SW480 (cell line): ENCODE data around the gene GIPC1.

ENCODE experiments used
- DNase-seq: peaks from one replicate; pipeline ENCODE4 v3.0.0-alpha.2; 2016; ENCODE audit warnings: low spot score

GIPC1 gene

DNA sequence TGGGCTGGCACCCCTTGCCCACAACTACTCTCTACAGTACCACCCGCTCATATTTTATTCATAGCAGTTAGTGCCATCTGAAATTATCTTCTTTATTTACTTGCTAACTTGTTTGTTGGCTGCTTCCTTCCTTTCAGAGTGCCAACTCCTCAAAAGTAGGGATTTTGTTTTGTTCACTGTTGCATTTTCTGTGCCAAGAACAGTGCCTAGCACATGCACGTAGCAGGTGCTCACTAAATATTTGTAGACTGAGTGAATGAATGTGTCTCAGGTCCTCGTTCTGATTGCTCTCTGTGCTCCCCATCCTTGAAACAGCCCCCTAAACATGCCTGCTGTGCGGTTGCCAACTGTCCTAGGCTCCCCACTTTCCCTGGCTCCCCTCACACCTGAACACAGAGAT is 1.5 kb downstream of the GIPC1 start:
- no peak for DNase-seq

DNA sequence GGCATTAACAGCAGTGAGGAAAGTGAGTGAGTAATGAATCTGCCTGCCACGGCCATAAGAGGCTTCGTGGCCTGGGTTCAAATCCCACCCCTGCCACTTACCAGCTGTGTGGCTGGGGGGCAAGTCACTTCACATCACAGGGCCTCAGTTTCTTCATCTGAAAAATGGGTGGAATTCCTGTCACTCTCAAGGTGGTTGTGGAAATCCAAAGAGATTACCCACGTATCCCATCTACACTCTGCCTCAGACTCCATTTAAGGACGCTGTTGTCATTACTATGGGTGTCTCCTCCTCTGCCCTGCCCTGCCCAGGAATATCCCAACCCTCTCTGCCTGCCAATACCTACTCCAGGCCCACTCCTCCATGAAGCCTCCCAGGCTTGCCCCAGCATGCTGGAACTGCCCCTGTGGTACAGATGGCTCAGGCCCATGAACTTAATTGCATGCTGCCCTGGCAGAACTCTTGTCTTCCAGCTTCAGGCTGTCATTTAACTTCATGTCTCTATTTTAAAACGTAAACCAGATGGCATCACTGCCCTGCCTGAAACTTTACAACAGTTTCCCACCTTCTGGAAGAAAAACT is 3.1 kb downstream of the GIPC1 start:
- DNase-seq = no peak

DNA sequence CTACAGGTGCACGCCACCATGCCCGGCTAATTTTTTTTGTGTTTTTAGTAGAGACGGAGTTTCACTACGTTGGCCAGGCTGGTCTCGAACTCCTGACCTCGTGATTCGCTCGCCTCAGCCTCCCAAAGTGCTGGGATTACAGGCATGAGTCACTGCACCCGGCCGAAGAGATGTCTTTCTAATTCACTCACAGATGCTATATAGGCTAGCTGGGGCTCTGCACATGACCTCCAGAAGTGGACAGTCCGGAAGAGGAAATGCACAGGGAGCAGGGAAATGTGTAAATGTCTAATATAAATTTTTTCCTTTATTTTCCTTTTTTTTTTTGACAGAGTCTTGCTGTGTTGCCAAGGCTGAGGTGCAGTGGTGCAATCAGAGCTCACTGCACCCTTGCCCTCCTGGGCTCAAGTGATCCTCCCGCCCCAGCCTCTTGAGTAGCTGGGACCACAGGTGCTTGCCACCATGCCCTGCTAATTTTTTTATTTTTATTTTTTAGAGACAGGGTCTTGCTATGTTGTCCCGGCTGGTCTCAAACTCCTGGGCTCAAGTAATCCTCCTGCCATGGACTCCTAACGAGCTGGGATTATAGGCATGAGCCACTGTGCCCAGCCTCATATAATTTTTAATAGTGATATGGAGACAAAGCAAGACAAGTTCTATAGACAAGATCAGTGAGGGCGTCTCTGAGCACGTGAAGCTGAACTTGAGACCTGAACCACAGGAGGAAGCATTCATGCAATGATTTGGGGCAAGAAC is 8.4 kb downstream of the GIPC1 start:
- no peak for DNase-seq

DNA sequence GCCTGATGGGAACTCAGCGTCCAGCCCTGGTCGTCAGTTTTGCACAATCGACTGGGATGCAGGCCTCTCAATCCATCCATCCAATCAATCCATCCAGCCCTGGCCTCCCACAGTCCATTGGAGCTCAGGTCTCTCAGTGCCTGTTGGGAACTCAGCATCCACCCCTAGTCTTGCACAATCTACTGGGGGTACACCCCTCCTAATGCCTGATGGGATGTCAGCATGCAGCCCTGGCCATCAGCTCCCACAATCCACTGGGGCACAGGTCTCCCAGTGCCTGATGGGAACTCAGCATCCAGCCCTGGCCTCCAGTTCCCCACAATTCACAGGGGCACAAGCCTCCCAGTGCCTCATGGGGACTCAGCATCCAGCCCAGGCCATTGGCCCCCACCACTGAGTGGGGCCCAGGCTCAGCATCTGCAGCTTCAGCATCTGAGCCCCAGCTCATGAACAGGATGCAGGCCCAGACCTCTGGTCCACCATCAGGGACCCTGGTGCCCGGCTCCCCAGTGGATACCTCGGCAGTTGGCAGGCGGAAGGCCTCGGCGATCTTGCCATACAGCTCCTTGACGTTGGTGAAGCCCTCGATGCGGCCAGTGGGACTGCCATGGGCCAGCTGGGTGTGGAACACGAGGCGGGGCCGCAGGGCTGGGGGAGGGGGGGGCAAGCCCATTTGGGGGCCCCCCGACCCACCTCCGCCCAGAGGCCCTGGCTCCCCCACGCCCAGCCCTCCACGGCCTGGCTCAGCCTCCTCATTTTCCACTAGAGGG is 13.6 kb downstream of the GIPC1 start:
- DNase-seq = no peak

DNA sequence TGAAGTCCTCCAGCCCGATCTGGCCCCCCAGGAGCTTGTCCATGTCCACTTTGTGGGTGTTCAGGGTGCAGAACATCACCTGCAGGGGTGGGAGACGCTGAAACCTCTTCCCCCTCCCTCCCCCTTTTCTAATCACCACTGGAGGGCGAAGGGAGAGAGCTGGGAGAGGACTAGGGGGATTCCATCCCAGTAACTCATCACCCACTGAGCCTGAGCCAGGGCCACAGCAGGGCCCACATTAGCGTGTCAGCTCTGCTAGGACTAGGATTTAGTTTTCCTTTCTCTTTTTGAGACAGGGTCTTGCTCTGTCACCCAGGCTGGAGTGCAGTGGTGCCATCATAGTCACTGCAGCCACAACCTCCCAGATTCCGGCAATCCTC is 15.2 kb downstream of the GIPC1 start:
- DNase-seq = no peak

DNA sequence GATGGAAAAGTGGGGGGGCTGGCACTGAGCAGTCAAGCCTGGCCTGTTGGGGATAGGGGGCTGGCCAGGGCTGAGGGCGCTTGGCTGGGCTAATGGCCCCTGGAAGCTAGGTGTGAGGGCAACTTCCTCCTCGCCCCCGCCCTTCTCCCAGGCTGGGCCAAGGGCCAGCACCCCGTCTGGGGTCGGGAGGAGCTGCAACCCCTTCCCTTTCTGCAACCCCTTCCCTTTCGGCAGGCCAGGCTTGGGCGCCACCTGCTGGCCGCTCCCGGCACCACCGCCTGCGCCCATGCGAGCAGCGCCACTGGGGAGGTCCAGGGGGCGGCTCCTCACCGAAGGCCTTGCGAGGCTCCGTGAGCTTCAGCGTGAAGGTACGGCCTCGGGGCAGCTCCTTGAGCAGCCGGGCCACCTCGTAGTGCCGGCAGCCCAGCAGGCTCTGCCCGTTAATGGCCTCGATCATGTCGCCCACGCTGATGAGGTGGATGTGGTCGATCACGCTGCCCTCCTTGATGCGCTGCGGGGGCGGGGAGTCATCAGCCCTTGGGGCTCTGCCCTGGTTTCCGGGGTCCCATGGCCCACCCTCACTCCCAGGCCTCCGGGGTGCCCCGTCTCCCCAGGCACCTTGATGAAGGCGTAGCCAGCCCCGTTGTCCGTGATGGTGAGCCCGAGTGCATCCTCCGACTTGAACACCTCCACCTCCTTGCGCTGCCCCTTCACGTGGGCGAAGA is 15.8 kb downstream of the GIPC1 start:
- DNase-seq = no peak

DNA sequence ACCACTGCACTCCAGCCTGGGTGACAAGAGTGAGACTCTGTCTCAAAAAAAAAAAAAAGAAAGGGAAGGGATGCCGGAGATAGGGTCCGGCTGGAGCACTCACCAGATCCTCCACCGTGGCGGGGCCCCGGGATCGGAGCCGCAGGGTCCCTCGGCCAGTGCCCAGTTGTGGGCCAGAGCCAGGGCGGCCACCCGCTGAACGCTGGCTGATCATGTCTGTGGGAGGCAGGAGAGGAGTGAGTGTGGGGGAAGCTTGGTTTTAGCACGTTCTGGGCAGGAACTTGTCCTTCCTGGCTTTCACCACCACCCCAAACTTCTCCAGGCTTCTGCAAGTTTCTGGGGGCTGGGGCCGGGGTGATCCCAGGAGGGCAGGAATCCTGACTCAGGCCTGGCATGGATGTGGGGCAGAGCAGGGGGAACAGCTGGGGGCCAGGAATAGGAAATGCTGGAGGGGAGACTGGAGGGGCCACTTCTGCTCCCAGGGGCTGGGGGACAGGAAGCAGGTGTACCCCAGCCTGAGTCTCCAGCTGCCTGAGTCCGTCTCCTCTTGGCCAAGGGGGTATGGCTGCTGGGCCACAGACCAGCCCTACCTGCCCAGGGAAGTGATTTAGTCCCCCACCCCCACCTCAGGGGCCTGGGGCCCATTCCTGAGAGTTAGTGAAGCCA is 16.5 kb downstream of the GIPC1 start:
- DNase-seq = no peak

DNA sequence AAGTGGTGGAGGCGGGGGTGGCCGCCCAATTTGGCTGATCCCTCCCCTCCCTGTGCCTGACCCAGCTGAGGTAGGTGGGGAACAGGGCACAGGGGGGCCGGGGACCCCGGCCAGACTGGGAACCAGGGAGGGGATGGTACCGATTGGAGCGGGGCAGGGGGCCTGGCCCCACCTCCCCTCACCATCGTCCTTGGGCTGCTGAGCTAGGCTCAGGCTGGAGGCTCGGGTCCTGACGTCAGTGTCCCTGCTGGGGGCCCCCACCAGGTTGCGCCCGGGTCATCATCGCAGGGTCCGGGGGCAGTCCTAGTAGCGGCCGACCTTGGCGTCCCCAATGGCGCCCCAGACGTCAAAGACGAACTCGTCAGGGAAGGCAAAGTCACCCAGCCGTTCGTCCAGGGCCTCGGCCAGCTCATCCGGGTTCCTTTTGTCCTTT is 17.8 kb downstream of the GIPC1 start:
- DNase-seq = no peak

DNA sequence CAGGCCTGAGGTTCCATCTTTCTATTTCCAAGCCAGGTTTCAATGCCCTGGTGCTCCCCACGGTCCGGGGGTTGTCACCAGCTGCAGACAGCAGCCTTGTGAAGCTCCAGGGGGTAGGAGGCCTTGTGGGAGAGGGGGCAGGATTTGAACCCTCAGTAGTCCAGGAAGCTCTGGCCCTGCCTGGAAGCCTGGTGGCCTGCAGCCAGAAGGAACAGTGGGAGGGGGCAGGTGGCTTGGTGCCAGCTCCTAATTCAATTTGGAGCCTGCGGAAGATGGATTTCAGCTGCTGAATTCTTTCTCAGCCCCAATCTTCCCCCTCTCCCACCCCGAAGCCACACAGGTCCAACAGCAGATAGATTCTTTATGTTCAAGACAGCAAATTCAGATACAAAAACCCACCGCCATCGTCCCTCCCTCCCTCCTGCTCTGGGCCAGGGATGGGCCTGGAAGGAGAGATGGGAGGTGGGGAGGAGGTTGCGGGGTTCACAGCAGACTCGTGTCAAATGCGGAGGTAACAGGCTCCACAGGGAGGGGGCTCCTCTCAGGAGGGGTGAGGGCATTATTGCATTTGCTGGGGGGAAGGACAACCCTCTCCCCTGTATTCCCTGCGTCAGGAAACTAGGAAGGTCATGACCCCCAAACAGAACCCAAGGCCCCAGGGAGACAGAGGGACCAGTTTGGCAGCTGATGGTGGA is 18.4 kb downstream of the GIPC1 start:
- DNase-seq = no peak

DNA sequence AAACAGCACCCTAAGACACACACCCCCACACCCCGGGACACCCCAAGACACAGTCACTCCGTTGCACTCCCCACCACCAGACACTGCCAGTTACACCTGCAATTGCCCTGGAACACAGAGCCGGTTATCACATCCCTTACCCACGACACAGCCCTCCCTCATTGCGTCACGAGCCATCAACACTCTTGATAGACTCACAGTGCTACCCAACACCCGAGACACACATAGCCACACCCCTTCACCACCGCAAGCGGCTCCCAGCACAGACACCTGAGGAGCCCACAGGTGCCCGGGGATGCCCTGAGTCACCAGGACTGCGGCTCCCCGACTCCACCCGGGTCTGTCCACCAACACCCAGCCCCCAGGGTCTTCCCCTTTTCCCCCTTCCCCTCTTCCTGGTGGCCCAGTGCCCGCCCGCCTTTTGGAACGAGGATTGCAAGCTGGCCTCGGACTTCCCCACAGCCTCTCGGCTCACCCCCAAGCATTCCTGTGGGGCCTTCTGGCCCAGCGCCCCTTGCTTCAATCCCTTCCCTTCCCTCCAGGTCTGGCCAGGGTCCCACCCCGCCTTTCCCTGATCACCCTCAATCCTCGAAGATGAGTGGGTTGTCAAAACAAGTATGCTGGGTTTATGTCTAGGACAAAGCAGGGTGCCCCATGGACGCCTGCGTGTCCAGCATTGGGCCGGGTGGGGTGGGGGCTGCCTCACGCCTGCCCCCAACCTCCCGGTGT is 19.1 kb downstream of the GIPC1 start:
- DNase-seq = peak; percentile 92

DNA sequence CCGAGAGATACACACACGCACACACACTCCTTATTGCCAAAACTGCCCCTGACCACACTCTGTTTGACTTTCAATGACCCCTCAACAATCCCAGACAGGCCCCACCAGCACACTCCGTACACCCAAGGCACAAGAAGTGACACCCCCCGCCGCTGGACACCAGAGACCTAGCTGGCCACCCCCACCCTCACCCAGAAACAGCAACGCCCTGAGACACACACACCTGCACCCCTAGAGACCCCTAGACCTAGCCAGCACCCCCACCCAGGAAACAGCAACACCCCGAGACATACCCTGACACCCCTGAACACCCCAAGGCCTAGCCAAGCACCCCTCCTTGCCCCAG is 19.6 kb downstream of the GIPC1 start:
- DNase-seq = no peak

DNA sequence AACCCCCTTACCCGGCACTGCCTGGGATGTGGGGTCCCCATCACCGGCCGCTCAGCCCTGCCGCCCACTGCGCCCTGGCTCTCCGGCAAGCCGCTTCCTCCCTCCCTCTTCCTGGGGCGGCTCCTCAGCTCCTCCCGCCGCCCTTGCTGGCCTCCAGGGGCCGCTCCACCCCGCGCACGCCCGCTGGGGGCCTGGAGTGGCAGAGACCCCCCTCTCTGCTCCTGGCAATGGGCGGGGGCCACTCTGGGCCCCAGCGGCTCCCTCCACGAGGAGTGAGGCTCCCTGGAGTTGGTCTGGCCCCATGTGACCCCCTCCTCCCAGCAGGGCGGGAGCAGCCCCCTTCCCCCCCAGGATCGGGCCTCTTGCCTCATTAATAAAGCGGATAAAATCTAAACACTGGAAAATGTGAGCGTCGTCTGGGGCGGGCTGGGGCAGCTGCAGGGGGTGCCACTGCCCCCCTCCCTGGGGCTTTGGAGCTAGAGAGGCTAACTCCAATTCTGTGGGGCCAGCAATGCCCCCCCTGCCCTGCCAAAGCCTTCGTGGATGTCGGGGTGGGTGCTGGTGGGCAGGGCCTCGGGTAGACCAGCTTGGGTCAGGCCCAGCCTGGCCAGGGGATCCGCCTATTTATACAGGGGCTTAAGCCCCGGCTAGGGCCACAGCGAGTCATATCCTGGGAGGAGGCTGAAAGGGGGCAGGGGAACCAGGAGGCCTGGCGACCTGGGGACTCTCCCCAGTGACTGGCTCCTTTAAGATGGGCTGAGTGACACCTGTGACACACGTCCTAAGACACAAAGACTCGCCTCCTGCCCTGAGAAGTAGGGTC is 20.5 kb downstream of the GIPC1 start, which contains the start of gene PTGER1:
Gene PTGER1, minus strand, starts transcription at position 104 of the 823 bp plus-strand sequence. CDS start 1,034 bp downstream, outside the sequence.
- no peak for DNase-seq

DNA sequence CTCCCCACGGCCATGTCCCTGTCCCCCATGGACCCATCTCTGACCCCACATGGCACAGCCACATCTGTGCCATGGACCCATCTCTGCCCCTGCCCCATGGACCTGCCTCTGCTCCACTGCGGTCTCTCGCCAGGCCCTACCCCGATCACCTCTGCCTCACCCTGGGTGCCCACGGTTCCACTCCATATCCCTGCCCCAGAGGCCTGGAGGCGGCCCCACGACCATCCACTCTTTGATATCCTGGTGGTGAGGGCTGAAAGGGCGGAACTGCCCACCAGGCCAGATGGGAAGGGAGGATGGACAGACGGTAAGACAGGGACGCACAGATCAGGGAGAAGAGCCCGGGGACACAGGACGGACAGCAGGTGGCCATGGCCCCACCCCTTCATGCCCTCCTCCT is 21.1 kb downstream of the GIPC1 start:
- DNase-seq = no peak

DNA sequence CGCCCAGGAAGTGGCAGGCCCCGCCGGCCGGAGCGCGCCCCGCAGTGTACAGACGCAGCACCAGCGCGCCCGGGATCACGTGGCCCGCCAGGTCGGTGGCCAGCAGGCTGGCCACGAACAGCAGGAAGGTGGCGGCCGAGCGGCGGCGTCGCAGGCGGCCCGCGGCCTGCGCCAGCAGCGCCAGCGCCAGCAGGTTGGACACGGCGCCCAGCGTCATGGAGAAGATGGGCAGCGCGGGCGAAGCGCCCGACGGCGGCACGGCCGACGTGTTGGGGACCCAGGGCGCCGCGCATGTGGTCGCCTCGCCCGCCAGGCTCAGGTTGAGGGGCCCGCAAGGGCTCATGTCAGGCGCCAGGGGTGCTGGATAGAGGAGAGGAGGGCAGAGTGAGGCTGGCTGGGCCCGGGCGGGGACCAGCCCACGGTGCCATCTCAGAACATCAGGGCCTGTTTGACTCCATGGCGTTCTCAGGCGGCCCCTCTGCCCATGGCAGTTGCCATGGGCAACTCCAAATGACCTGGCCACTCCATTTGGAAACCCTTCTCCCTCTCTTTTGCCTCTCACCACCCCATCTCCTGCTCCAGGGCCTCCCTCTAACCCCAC is 21.8 kb downstream of the GIPC1 start:
- no peak for DNase-seq

DNA sequence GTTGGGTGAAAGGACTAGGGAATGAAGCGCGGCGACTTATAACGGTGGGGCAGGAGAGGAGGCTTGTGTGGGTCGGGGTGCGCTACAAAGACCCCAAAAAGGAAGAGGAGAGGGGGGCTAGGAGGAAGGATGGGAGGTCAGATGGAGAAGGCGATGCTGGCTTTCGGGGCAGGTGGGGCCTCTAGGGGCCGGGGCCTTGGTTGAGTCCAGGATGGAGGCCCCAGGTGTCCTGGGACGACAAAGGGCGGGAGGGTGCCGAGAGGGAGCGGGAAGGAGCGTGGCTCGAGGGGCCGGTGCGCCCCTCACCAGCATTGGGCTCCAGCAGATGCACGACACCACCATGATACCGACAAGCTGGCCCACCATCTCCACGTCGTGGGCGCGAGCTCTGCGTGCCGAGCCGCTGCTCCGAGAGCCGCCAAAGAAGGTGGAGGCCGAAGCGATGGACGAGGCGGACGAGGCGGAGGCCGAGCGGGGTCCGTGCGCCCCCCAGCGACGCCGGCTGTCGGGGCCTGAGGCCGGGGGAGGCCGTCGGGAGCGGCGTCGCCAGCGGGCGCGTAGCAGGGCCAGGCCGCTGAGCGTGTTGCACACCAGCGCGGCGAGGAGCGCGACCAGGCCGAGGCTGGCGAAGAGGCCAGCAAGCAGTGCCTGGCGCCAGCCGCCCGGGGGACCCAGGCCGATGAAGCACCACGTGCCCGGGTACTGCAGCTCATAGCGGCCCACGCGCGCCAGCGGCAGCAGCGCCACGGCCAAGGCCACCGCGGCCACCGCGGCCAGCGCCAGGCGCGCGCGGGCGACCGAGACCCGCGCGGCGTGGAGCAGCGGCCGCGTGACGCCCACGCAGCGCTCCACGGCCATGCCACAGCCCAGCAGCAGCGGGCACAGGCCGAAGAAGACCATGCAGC is 22.6 kb downstream of the GIPC1 start:
- DNase-seq = no peak

DNA sequence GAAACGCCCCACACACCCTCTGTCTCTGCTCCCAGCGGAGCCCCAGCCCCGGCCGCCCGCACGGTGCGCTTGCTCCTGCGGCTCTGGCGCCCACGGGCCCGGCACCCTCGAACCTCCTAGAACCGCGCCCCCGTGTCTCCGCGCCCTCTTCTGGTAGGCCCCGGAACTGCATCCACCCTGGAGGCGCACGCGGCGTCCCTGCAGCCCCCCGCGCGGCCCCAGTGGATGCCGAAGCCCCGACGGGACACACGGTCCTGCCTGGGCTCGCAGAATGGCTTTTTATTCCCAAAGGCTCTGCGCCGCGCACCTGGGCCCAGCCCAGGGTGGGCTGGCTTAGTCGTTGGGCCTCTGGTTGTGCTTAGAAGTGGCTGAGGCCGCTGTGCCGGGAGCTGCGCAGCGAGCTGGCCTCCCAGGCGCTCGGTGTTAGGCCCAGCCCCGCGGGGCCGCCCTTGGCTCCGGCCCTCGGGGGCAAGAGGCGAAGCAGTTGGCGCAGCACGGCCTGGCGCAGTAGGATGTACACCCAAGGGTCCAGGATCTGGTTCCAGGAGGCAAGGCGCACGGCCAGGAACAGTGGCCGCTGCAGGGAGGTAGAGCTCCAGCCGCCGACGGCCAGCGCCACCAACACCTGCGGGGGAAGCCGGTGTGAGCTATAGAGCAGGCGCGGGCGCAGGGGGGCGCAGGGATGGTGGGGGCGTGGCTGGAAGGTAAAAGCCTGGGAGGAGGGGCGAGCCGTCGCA is 23.6 kb downstream of the GIPC1 start:
- peak; percentile 55 for DNase-seq

DNA sequence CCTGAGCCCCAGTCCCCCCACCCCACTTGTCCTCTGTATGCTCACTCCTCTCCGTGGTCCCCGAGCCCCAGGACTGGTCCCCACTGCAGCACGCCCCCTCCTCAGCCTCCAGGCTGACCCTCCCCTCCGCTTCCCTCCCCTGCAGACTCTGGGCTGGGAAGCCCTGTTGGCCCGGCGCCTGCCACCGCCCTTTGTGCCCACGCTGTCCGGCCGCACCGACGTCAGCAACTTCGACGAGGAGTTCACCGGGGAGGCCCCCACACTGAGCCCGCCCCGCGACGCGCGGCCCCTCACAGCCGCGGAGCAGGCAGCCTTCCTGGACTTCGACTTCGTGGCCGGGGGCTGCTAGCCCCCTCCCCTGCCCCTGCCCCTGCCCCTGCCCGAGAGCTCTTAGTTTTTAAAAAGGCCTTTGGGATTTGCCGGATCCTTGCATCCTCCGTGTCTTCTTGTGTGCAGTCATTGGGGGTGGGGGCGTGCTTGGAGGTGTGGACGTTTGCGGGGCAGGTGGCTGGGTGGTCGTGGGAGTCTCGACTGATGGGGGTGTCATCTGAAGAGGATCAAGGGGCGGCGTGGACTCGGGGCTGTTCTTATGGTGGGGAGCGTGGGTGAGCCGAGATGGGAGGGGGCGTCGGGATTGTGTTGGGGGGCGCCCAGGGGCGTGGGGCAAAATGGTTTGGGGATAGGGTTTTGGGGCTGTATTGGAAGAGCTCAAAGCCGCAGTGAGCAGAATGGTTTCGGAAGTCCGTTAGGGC is 24.3 kb downstream of the GIPC1 start:
- DNase-seq = no peak
